DOHH2 (cell line): Measurements from ENCODE around the gene P4HA2.
"Not testable (repeated sequence)": the region's sequence is repeated elsewhere in the genome, so short reads cannot be mapped to it uniquely, and the experiment has no call there.

Experiments
- H3F3A ChIP-seq: fragments of 200-600 bp; sonication (generic), shearing (Covaris generic); 2 replicates; pipeline ENCODE4 v1.6.0; 2016; ENCODE audit warnings: antibody characterized with exemption, mild to moderate bottlenecking; ENCODE audit not compliant: control insufficient read depth, insufficient read depth
- H3K27ac ChIP-seq: fragments of 200-600 bp; sonication (generic); 2 replicates; pipeline ENCODE4 v1.5.1; 2014; ENCODE audit warnings: low read depth, mild to moderate bottlenecking, low read length, moderate library complexity
- H3K27me3 ChIP-seq: fragments of 200-600 bp; sonication (generic); 2 replicates; pipeline ENCODE4 v1.6.1; 2014; ENCODE audit warnings: mild to moderate bottlenecking, low read length, mixed read lengths; ENCODE audit not compliant: control insufficient read depth
- H3K36me3 ChIP-seq: fragments of 200-600 bp; sonication (generic); 2 replicates; pipeline ENCODE4 v1.6.1; 2014; ENCODE audit warnings: mild to moderate bottlenecking, low read length, moderate library complexity, mixed read lengths; ENCODE audit not compliant: control insufficient read depth
- H3K4me1 ChIP-seq: fragments of 200-600 bp; sonication (generic); 2 replicates; pipeline ENCODE4 v1.6.1; 2014; ENCODE audit warnings: mild to moderate bottlenecking, low read length, mixed read lengths; ENCODE audit not compliant: control insufficient read depth
- H3K4me2 ChIP-seq: fragments of 200-600 bp; sonication (generic); 2 replicates; pipeline ENCODE4 v1.6.0; 2014; ENCODE audit warnings: mild to moderate bottlenecking, low read length, moderate library complexity
- H3K4me3 ChIP-seq: fragments of 200-600 bp; sonication (generic); 2 replicates; pipeline ENCODE4 v1.5.1; 2014; ENCODE audit warnings: mild to moderate bottlenecking, low read length, mixed read lengths
- H3K79me2 ChIP-seq: fragments of 200-600 bp; sonication (generic); 2 replicates; pipeline ENCODE4 v1.6.1; 2014; ENCODE audit warnings: mild to moderate bottlenecking, low read length, mixed read lengths; ENCODE audit not compliant: control insufficient read depth
- H3K9me2 ChIP-seq: fragments of 200-600 bp; sonication (generic); replicated peaks from 2 replicates; pipeline ENCODE4 v1.6.1; 2014; ENCODE audit warnings: mild to moderate bottlenecking, low read length, mixed read lengths; ENCODE audit not compliant: control insufficient read depth
- H3K9me3 ChIP-seq: fragments of 200-600 bp; sonication (generic); 2 replicates; pipeline ENCODE4 v1.6.1; 2014; ENCODE audit warnings: antibody characterized with exemption, low read length, mixed read lengths; ENCODE audit not compliant: control insufficient read depth, insufficient read depth
- H4K20me1 ChIP-seq: fragments of 200-600 bp; sonication (generic); 2 replicates; pipeline ENCODE4 v1.6.0; 2014; ENCODE audit warnings: low read depth, mild to moderate bottlenecking, antibody characterized with exemption, low read length, moderate library complexity; ENCODE audit not compliant: control insufficient read depth, insufficient read depth
- CTCF ChIP-seq: fragments of 200-600 bp; sonication (generic); IDR thresholded peaks from one replicate; pipeline ENCODE4 v1.5.1; 2014; ENCODE audit warnings: antibody characterized with exemption, mild to moderate bottlenecking, low read depth, low read length; ENCODE audit not compliant: poor library complexity, severe bottlenecking
- EZH2phosphoT487 ChIP-seq: fragments of 200-600 bp; sonication (generic); IDR thresholded peaks from 2 replicates; pipeline ENCODE4 v1.6.1; 2017; ENCODE audit warnings: borderline replicate concordance, mild to moderate bottlenecking, antibody characterized with exemption, low read length, moderate library complexity, mixed read lengths

Gene P4HA2

DNA sequence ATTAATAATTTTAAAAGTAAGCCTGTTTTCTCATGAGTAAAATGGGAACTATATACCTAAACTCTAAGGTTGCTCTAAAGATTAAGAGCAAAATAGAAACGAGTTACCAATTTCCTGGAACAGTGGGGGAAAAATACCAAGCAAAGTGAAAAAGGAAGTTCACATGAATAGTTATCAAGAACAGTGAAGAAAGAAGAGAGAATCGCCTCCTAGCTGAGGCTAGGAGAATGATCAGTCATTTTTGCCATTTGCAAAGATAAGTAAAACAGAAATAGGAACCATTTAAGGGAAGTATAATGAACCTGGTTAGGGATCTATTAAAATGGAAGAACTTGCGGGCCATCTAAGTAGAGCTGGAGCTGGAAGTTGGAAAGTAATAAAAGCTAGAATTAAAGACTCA, 50.7 kb downstream of the P4HA2 start:
- Histone ChIP-seq H3K4me3 (no peak overlapping the region), H3F3A (no peaks in the 10 kb centered on the region), H3K9me3 (no peaks in the 10 kb centered on the region), H3K4me1 (no peaks in the 10 kb centered on the region), H3K4me2 (no peak overlapping the region), H3K79me2 (no peaks in the 10 kb centered on the region), H3K27me3 (peaks cover 10% of the 10 kb centered on the region), H3K36me3 (no peaks in the 10 kb centered on the region), H3K9me2 (no peaks in the 10 kb centered on the region), H4K20me1 (no peaks in the 10 kb centered on the region), H3K27ac (no peak overlapping the region)
- TF ChIP-seq EZH2phosphoT487 = no peak
- TF ChIP-seq CTCF = no peak

DNA sequence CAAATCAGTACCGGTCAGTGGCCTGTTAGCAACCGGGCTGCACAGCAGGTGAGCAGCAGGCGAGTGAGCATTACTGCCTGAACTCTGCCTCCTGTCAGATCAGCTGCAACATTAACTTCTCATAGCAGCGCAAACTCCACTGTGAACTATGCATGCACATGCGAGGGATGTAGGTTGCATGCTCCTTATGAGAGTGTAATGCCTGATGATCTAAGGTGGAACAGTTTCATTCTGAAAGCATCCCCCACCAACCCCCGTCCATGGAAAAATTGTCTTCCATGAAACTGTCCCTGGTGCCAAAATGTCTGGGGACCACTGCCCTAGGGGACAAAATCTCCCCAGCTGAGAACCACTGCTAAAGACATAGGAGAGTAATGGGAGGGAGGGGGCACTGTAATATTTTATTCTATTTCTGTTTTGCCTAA, 51.1 kb downstream of the P4HA2 start:
- H3F3A ChIP-seq = no peaks in the 10 kb centered on the region
- no peak for TF ChIP-seq CTCF
- no peaks in the 10 kb centered on the region for H4K20me1 ChIP-seq
- H3K9me2 ChIP-seq = no peaks in the 10 kb centered on the region
- no peaks in the 10 kb centered on the region for H3K9me3 ChIP-seq
- H3K36me3 ChIP-seq = no peaks in the 10 kb centered on the region
- peaks cover 10% of the 10 kb centered on the region for H3K27me3 ChIP-seq
- no peak overlapping the region for H3K4me2 ChIP-seq
- no peak overlapping the region for H3K27ac ChIP-seq
- H3K79me2 ChIP-seq = no peaks in the 10 kb centered on the region
- no peak overlapping the region for H3K4me3 ChIP-seq
- H3K4me1 ChIP-seq = no peaks in the 10 kb centered on the region

DNA sequence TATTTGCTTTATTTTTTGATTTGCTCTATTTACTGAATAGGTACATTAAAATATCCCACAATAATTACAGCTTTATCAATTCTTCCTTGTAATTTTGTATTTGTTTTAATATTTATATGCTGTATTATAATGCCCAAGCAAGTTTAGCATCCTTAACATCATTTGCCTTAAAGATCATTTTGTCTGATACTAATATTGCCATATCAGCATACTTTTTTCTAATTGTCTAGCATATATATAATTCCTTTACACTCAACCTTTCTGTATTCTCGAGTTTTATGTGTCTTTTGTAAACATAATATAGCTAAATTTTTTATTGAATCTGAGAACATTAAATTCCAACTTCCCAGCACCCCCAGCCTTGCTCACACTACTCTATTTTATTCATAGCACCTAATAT, 64.7 kb downstream of the P4HA2 start:
- peaks cover 4% of the 10 kb centered on the region for H3K4me1 ChIP-seq
- H3K9me3 ChIP-seq = no peaks in the 10 kb centered on the region
- H3K4me3 ChIP-seq = no peak overlapping the region
- H3K79me2 ChIP-seq = no peaks in the 10 kb centered on the region
- H3K4me2 ChIP-seq = no peak overlapping the region
- TF ChIP-seq CTCF = no peak
- no peak for TF ChIP-seq EZH2phosphoT487
- no peaks in the 10 kb centered on the region for H3K9me2 ChIP-seq
- H4K20me1 ChIP-seq = no peaks in the 10 kb centered on the region
- no peaks in the 10 kb centered on the region for H3K36me3 ChIP-seq
- no peaks in the 10 kb centered on the region for H3F3A ChIP-seq
- peaks cover 13% of the 10 kb centered on the region for H3K27me3 ChIP-seq
- no peak overlapping the region for H3K27ac ChIP-seq

GRCh38 chr5:132161574-132162326, 65.9 kb downstream of the P4HA2 start:
- H3F3A ChIP-seq, H4K20me1 ChIP-seq, H3K9me3 ChIP-seq, H3K4me2 ChIP-seq, H3K4me1 ChIP-seq, H3K36me3 ChIP-seq, H3K27ac ChIP-seq, H3K79me2 ChIP-seq, H3K9me2 ChIP-seq, H3K4me3 ChIP-seq: not testable (repeated sequence)
- H3K27me3 ChIP-seq = peaks cover 13% of the 10 kb centered on the region
